Heart left ventricle (tissue), 13 donors: ENCODE results near the gene TSSC4.

Experiments
- POLR2A ChIP-seq, 2 donors: fragments of 450-650 bp; IDR thresholded peaks; one replicate each; pipeline ENCODE4 v1.6.1; 2017; ENCODE audit warnings: antibody characterized with exemption in 2 of 2, mild to moderate bottlenecking in 2 of 2, moderate library complexity in 2 of 2
- TF ChIP-seq, protein P1 (sequence below), 12 donors: fragments of 200-600 bp; sonication (generic) in 4 of 12; IDR thresholded peaks; one replicate each; pipeline versions ENCODE4 v1.5.0 to v1.8.0; 2018 to 2022; ENCODE audit warnings: antibody characterized with exemption in 12 of 12, mild to moderate bottlenecking in 5 of 12
- donor health status: ischemic (EF 13 %, LVEDD 7.1; RV severe dilation, severe dysfunction).
- donor health status: DM: no; HTN: yes; CAD: no.
- donor health status: DM: no; HTN: no; CAD: no.
- donor health status: ischemic (EF 25% LVEDD 6.9; RV normal size, moderate dysfunction).
- donor health status: ischemic (EF 25% LVEDD 5.7; RV mildly dilated, moderate dysfunction).
- donor health status: ischemic (EF 35%, LVEDD 5.7; RV mildly dilated, moderate dysfunction).
- donor health status: nonischemic (EF 11% LVEDD 7.7; RV severe dilation, severe dysfunction).
- donor health status: DM: yes; HTN: yes; CAD: no.
- donor health status: PGD.
- donor health status: ischemic (EF 29% LVEDD 5.4; RV normal size, mild dysfunction).
- donor health status: nonischemic (EF 23%, LVEDD 6.1; RV moderate dilation, normal function).

DNA sequence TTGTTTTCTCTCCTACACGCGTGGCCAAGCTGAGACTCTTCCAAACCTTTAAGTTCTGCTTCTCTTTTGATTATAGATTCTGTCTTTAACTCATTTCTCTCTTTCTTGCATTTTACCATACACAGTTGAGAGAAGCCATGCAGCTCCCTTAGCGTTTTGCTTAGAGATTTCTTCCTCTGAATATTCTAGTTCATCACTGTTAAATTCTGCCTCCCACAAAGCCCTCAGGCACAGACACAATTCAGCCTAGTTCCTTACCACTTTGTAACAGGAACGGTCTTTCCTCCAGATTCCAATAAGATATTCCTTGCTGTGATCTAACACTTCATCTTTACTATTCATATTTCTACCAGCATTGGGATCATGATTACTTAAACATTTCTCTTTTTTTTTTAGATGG, 48.1 kb upstream of the TSSC4 start:
- no peak for TF ChIP-seq POLR2A (IDR thresholded peaks at IDR 0.05)
- TF ChIP-seq, protein P1, sequence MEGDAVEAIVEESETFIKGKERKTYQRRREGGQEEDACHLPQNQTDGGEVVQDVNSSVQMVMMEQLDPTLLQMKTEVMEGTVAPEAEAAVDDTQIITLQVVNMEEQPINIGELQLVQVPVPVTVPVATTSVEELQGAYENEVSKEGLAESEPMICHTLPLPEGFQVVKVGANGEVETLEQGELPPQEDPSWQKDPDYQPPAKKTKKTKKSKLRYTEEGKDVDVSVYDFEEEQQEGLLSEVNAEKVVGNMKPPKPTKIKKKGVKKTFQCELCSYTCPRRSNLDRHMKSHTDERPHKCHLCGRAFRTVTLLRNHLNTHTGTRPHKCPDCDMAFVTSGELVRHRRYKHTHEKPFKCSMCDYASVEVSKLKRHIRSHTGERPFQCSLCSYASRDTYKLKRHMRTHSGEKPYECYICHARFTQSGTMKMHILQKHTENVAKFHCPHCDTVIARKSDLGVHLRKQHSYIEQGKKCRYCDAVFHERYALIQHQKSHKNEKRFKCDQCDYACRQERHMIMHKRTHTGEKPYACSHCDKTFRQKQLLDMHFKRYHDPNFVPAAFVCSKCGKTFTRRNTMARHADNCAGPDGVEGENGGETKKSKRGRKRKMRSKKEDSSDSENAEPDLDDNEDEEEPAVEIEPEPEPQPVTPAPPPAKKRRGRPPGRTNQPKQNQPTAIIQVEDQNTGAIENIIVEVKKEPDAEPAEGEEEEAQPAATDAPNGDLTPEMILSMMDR (IDR thresholded peaks at IDR 0.05), result no peak
